ENCODE results near the gene STIP1.
A peak's percentile ranks its signal among the peaks of the same experiment; 100 is the strongest.

Gene STIP1

DNA sequence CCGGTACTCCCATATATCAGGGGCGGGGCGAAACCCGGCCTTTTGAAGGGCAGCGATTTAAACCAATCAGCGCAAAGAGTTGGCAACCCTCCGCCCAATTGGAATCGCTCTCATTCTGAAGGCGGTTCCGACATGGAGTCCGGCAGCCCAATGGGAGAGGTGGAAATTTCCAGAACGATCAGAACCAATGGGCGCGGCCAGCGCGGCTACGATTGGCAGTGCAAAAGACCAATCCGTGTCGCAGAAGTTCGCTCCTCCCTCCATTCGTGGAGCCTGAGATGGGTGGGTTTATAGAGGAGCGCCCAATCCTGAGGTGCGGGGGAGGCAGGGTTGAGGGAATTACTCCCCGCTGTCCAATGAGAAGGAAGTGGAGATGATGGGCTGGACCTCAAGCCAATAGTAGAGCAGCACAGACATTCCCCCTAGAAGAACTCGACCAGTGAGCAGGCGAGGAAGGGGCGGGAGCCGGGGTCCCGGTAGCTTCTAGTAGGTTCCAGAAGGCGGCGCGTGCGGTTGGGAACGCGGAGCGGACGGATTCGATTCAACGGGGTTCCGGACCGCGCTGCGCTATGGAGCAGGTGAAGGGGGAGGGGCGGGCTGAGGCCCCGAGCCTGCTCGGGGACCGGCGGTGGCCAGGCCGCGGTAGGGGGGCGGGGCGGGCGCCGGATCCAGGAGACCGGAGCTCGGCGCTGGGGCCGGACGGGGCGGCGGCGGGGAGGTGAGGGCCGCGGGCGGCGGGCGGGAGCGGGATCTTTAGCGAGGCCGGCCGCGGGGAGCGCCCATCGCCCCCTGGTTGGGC lies at the start of gene STIP1:
Gene STIP1 (plus strand): TSS at position 479 of the 799 bp plus-strand sequence. CDS start 91 bp downstream, at position 570.
- peak; percentile 98 for DNase-seq (ENCODE audit: low read depth)

DNA sequence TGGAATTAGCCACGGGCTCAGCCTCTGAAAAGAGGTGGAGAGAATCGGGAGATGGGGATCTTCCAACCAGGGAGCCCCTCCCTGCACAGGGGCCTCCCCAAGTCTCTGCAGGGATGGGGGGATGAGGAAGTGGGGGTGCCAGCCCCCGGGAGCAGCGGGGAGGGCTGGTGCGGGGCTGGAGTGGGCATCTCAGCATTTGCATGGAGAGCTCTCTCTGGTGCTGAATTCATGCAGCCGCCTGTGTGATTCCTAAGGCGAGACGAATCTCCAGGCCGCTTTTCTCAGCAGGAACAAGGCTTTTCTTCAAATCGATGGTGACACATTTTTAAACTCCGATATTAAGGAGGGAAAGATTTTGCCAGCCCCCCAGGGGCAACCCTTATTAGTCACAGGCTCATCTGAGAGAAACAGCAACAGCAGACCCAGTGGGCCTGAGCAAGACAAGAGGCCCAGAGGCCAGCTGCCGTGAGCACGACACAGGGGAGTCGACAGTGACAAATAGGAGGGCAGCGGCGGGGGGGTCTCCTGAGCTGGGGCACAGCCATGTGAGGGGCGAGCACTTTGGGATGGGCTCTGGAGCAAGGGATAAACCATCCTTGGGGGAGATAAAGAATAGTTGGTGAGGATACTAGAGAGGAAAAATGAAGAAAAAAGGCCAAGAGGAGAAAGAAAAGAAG lies 49.1 kb upstream of the STIP1 start:
- DNase-seq (ENCODE audit: low read depth), result no peak

DNA sequence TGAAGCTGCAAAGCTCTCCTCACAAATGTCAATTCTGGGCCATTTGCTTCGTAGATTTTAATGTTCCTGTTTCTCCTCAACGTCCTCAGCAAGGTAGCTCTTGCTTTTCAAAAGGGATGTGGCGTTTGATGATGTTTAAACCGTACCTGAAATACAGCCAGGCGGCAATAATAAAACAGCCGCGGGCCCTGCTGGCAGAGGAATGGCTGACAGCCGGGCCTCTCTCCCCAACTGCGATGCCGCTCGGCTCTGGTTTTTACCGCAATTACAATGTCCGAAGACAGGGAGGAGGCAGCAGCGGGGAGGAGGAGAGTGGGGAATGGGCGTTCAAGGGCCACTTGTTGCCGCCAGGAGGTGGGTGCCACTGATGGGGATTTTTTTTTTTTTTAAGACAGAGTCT lies 47.6 kb upstream of the STIP1 start:
- DNase-seq (ENCODE audit: low read depth), result no peak

GRCh38 chr11:64139049-64139448 lies 46.9 kb upstream of the STIP1 start:
- DNase-seq (ENCODE audit: low read depth), result no peak

- no peak for DNase-seq (ENCODE audit: low read depth)
These were observed 45.9 kb upstream of the STIP1 start for GRCh38 chr11:64140082-64140481.

GRCh38 chr11:64141081-64141783 lies 44.7 kb upstream of the STIP1 start:
- no peak for DNase-seq (ENCODE audit: low read depth)

DNA sequence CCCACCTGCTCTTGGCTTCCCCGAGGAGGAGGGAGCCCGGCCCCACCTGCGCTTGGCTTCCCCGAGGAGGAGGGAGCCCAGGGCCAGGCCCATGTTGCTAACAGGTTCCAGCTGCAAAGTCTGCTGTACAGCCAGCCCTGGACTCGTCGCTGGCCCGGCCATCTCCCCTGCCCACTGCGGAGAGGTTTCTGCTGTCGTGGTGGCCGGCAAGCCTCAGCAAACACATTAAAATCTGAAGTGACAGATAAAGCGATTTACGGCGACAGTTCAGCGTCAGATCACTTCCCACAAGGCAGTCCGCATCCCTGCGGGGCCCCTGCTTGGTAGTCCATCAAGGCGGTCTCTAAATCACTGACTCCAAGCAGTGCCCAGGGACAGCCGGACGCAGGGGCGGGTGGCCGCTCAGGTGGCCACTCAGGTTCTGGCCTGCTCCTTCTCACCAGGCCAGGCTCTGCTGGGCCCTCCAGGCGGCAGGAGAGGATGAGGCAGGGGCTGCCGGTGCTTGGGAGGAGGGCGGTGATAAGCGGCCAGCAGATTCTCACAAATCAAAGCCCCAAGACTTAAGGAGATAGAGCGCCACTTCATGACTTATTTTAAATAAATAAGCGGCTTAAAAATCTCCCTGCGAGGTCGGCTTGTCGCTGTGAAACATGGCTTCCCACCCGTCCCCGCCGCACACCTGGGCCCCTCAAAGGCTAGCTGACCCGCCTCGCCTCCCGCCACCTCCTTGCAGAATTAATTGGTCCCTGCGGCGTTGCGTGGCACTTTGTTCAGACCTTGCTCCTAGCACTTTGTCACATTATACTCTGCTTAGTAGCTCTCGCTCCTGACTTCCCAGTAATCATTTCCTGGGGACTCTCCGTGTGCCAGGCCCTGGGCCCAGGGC lies 41.1 kb upstream of the STIP1 start:
- no peak for DNase-seq (ENCODE audit: low read depth)

- DNase-seq (ENCODE audit: low read depth), result peak; percentile 45
These were observed 39.7 kb upstream of the STIP1 start for GRCh38 chr11:64146036-64146955.

GRCh38 chr11:64148226-64148916 lies 37.6 kb upstream of the STIP1 start:
- DNase-seq (ENCODE audit: low read depth), result peak; percentile 59

DNA sequence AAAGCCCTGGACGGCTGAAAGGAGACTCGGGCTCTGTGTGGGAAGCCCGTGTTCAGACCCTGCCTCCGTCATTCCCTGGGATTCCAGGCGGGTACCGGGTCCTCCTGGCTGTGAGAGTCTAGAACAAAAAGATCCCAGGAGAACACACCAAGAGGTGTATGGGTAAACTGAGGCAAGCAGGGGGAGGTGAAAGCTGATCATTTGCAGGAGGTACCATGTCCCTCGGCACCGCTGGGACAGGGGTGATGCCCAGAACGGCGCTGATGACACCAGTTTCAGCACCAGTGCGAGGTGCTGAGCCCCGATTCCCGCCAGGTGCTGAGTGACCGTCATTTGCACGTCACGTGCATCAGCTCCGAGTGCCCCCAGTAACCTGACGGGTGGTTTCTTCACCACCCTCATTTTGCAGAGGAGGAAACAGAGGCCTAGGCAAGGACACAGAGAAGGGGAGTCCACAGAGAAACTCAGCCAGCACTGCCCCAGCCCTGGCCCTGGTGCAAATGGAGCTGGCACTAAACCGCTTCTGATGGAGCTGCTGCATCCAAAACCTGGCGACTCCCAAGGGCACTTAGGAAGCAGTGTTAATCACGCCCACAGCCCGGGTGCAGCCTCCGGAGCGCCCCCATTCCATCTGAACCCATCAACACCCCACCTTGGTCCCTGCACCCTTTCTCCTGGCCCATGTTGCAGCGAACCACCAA lies 36.9 kb upstream of the STIP1 start:
- DNase-seq (ENCODE audit: low read depth), result no peak

DNA sequence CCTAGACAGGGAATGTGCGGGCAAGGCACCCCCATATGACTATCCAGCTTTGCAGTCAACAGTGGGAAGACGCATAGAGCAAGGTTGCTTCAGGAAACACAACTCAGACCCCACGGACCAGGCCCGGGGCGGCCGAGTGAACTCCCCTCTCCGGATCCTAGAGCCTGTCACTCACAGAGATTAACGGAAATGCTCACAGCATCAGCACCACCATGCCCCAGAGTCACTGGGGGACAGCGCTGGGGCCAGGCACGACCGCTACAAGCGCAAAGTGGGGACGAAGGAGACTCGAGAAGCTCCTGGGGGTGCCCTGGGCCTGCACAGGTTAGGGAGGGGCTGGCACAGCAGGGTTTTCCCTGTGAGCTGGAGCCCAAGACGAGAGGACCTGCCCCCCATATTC lies 35.9 kb upstream of the STIP1 start:
- DNase-seq (ENCODE audit: low read depth), result no peak

DNA sequence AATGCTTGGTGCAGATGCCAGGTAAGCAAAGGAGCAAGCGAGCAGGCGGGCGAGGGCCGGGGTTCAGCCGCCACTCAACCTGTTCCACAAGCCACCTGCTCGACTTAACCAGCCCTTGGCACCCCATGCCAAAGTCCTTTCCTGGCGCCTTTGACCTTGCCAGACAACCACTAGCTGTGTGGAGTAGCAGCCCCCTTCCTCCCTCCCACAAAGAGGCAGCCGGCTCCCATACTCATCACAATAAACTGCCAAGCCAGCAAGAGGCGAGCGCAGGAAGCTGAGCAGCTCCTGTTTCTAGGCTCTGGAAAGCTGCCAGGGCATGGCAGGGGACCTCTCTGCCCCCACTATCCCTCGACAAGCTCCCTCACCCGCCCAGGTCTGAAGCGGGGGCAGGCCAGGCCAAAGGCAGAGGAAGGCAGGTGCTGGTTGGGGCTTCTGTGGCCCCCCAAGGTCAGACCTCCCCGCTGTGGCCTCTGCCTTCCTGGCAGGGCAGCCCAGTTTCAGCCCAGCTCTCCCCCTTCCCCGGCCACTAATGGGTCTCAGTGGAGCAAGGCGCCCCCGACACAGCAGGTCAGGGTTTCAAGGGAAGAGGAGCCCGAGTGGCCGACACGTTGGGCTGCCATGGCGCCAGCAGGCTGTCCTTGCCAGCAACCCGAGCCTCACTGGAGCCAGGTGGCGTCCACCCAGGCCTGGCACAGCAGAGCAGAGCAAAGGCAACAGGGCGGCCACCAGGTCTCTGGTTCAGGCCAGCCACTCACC lies 35.3 kb upstream of the STIP1 start:
- no peak for DNase-seq (ENCODE audit: low read depth)

DNA sequence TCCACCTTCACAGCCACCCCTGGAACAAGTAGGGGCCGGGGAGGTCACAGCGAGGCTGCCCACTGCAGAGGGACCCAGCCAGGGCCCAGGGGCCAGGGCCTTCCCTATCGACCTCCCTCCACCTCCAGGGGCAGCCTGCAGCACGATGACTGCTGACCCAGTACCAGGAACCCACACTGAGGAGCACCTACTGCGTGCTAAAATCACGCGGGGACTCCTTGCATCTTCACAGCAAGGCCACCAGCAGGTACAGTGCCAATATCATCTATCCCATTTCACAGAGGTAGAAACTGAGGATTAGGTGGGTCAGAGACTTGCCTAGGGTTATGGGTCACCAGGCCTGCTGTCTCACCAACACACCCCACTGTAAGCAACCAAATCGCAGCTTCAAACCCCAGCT lies 34.6 kb upstream of the STIP1 start:
- no peak for DNase-seq (ENCODE audit: low read depth)

- DNase-seq (ENCODE audit: low read depth), result peak; percentile 56
These were observed 32.9 kb upstream of the STIP1 start for GRCh38 chr11:64152841-64153691.

DNA sequence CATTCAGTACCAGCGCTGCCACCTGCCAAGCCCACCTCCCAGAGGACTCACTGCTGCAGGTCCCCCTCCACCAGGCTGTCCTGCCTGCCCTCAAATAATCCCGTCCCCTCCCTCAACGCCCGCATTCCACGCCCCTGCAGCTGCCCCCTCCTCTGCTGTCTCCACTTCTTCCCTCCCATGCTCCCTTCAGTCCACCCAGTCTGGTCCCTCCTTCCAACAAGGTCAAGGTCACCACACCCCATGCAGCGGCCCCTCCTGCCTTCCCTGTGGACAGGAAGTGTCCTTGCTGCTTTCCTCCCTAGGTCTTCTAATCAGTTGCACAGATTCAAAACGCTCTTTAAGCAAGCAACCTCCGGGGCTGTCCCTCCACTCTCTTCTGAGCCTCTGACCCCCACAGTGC lies 32.2 kb upstream of the STIP1 start:
- no peak for DNase-seq (ENCODE audit: low read depth)

DNA sequence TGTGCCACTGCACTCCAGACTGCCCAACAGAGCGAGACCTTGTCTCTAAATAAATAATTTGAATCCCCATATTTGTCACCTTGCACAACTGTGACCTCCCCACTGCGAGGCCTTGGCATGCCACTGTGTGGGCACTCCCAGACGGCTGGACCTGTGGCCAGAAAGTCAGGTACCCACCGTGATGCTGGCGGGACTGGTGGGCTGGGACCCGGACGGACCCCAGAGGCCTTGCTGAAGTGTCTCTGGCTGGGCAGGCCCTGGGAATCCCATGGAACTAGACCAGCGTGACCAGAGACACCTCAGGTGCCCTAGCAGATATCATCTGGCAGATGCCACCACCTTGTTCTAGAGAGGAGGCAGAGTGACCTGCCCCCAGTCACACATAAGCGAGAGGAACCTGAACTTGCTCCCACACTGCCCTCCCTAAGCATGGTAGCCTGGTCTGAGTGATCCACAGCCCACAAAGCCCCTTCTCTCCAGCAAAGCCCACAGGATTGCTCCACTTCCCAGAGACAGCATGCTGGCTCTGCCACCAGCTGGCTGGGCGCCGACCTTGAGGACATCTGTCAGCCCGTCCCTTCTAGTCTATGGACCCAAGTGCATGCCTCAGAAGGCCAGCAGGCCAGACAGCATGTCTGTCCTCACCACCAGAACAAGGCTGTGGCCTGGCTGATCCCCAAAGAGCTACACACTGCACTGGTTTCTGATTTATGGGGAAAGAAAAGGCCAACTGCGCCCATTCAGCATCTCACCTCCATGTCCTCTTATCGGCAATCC lies 29.5 kb upstream of the STIP1 start:
- DNase-seq (ENCODE audit: low read depth), result no peak
